Central memory CD8-positive, alpha-beta T cell (primary cell): ENCODE measurements around the gene PPP1R13B.
"Not testable (repeated sequence)": the region's sequence is repeated elsewhere in the genome, so short reads cannot be mapped to it uniquely, and the experiment has no call there.

Experiments
- ATAC-seq: fragments of 150-1000 bp; cut with Tn5 transposase; replicated peaks from 2 replicates; pipeline ENCODE4 v1.10.0; 2022; ENCODE audit warnings: mild to moderate bottlenecking, moderate FRiP score, moderate number of reproducible peaks; ENCODE audit not compliant: poor library complexity, severe bottlenecking; ENCODE audit errors: extremely low read depth
- DNase-seq, 2 donors: peaks; one replicate each; pipeline ENCODE4 v3.0.0; 2021; ENCODE audit warnings: low spot score in 2 of 2
- H3K27ac Mint-ChIP-seq: one replicate; pipeline ENCODE4 v1.8.0; 2022; ENCODE audit warnings: low read depth, mild to moderate bottlenecking, moderate library complexity, mixed read lengths
- H3K27me3 Mint-ChIP-seq: one replicate; pipeline ENCODE4 v1.8.0; 2022; ENCODE audit warnings: mixed read lengths
- H3K36me3 Mint-ChIP-seq: one replicate; pipeline ENCODE4 v1.8.0; 2022; ENCODE audit warnings: mild to moderate bottlenecking, moderate library complexity, mixed read lengths; ENCODE audit not compliant: insufficient read depth
- H3K4me1 Mint-ChIP-seq: one replicate; pipeline ENCODE4 v1.8.0; 2022; ENCODE audit warnings: mixed read lengths
- H3K4me3 Mint-ChIP-seq: one replicate; pipeline ENCODE4 v1.8.0; 2022; ENCODE audit warnings: mild to moderate bottlenecking, moderate library complexity, mixed read lengths
- H3K9me3 Mint-ChIP-seq: one replicate; pipeline ENCODE4 v1.8.0; 2022; ENCODE audit warnings: mixed read lengths

PPP1R13B gene

GRCh38 chr14:103808403-103809001 is 38.9 kb downstream of the PPP1R13B start:
- Mint-ChIP-seq H3K27me3 (no peaks in the 10 kb centered on the region), H3K9me3 (no peaks in the 10 kb centered on the region), H3K4me1 (peaks cover 9% of the 10 kb centered on the region), H3K36me3 (peaks cover 4% of the 10 kb centered on the region), H3K4me3 (no peak overlapping the region), H3K27ac (no peak overlapping the region)
- DNase-seq (peak; percentile 44 to 49), ATAC-seq (peak; percentile 73)

GRCh38 chr14:103806805-103807204 is 40.6 kb downstream of the PPP1R13B start:
- no peaks in the 10 kb centered on the region for H3K27me3 Mint-ChIP-seq

GRCh38 chr14:103805708-103806107 is 41.7 kb downstream of the PPP1R13B start:
- Mint-ChIP-seq H3K4me3 (no peak overlapping the region), H3K36me3 (peaks cover 2% of the 10 kb centered on the region), H3K4me1 (peaks cover 9% of the 10 kb centered on the region), H3K9me3 (no peaks in the 10 kb centered on the region), H3K27me3 (no peaks in the 10 kb centered on the region), H3K27ac (no peak overlapping the region)
- ATAC-seq: no peak
- DNase-seq: no peak

More at GRCh38 chr14:103806805-103807204, 40.6 kb downstream of the PPP1R13B start:
- Mint-ChIP-seq H3K4me1 (peaks cover 9% of the 10 kb centered on the region), H3K4me3 (no peak overlapping the region), H3K9me3 (no peaks in the 10 kb centered on the region), H3K36me3 (peaks cover 4% of the 10 kb centered on the region), H3K27ac (no peak overlapping the region)
- ATAC-seq (no peak), DNase-seq (no peak)

GRCh38 chr14:103803661-103804060 is 43.7 kb downstream of the PPP1R13B start:
- H3K36me3 Mint-ChIP-seq: peaks cover 2% of the 10 kb centered on the region
- ATAC-seq: no peak
- no peak for DNase-seq
- no peaks in the 10 kb centered on the region for H3K27me3 Mint-ChIP-seq
- H3K9me3 Mint-ChIP-seq: no peaks in the 10 kb centered on the region
- H3K4me3 Mint-ChIP-seq: no peak overlapping the region
- H3K27ac Mint-ChIP-seq: no peak overlapping the region
- H3K4me1 Mint-ChIP-seq: peaks cover 9% of the 10 kb centered on the region

GRCh38 chr14:103802356-103802755 is 45.0 kb downstream of the PPP1R13B start:
- ATAC-seq: no peak
- Mint-ChIP-seq H3K4me1 (peaks cover 9% of the 10 kb centered on the region), H3K9me3 (no peaks in the 10 kb centered on the region), H3K27me3 (no peaks in the 10 kb centered on the region), H3K4me3 (no peak overlapping the region), H3K27ac (no peak overlapping the region), H3K36me3 (peaks cover 2% of the 10 kb centered on the region)
- no peak for DNase-seq

- Mint-ChIP-seq H3K36me3 (peaks cover 2% of the 10 kb centered on the region), H3K4me1 (peaks cover under 1% of the 10 kb centered on the region), H3K4me3 (no peak overlapping the region), H3K9me3 (no peaks in the 10 kb centered on the region), H3K27me3 (no peaks in the 10 kb centered on the region), H3K27ac (no peak overlapping the region)
- no peak for DNase-seq
- no peak for ATAC-seq
Measured at GRCh38 chr14:103801459-103801858, 45.9 kb downstream of the PPP1R13B start.

GRCh38 chr14:103793192-103793591 is 54.2 kb downstream of the PPP1R13B start:
- H3K9me3 Mint-ChIP-seq, H3K4me3 Mint-ChIP-seq, H3K27ac Mint-ChIP-seq, ATAC-seq, H3K4me1 Mint-ChIP-seq, H3K36me3 Mint-ChIP-seq, H3K27me3 Mint-ChIP-seq, DNase-seq: not testable (repeated sequence)

GRCh38 chr14:103788086-103788485 is 59.3 kb downstream of the PPP1R13B start:
- DNase-seq (no peak), ATAC-seq (no peak)
- Mint-ChIP-seq H3K4me1 (no peaks in the 10 kb centered on the region), H3K4me3 (no peak overlapping the region), H3K9me3 (no peaks in the 10 kb centered on the region), H3K36me3 (peaks cover 5% of the 10 kb centered on the region), H3K27me3 (no peaks in the 10 kb centered on the region), H3K27ac (no peak overlapping the region)

GRCh38 chr14:103782376-103782775 is 65.0 kb downstream of the PPP1R13B start:
- no peak overlapping the region for H3K4me3 Mint-ChIP-seq
- H3K27ac Mint-ChIP-seq: no peak overlapping the region
- peaks cover 16% of the 10 kb centered on the region for H3K36me3 Mint-ChIP-seq
- H3K4me1 Mint-ChIP-seq: no peaks in the 10 kb centered on the region
- H3K9me3 Mint-ChIP-seq: no peaks in the 10 kb centered on the region
- H3K27me3 Mint-ChIP-seq: no peaks in the 10 kb centered on the region
- ATAC-seq (no peak), DNase-seq (no peak)

GRCh38 chr14:103776319-103776718 is 71.1 kb downstream of the PPP1R13B start:
- not testable (repeated sequence) for H3K27ac Mint-ChIP-seq, H3K9me3 Mint-ChIP-seq, H3K4me3 Mint-ChIP-seq, DNase-seq, ATAC-seq, H3K4me1 Mint-ChIP-seq, H3K27me3 Mint-ChIP-seq
- peaks cover 15% of the 10 kb centered on the region for H3K36me3 Mint-ChIP-seq

GRCh38 chr14:103775506-103775905 is 71.9 kb downstream of the PPP1R13B start:
- H3K9me3 Mint-ChIP-seq: no peaks in the 10 kb centered on the region
- no peaks in the 10 kb centered on the region for H3K27me3 Mint-ChIP-seq
- ATAC-seq: no peak
- no peak overlapping the region for H3K27ac Mint-ChIP-seq
- H3K4me3 Mint-ChIP-seq: no peak overlapping the region
- no peak for DNase-seq
- H3K36me3 Mint-ChIP-seq: peaks cover 15% of the 10 kb centered on the region
- no peaks in the 10 kb centered on the region for H3K4me1 Mint-ChIP-seq

- H3K36me3 Mint-ChIP-seq: peaks cover 8% of the 10 kb centered on the region
- no peak for ATAC-seq
- H3K4me1 Mint-ChIP-seq: no peaks in the 10 kb centered on the region
- DNase-seq: no peak
- H3K4me3 Mint-ChIP-seq: no peak overlapping the region
- no peaks in the 10 kb centered on the region for H3K9me3 Mint-ChIP-seq
- H3K27me3 Mint-ChIP-seq: no peaks in the 10 kb centered on the region
- peak overlapping the region; percentile 73 for H3K27ac Mint-ChIP-seq
Measured at GRCh38 chr14:103773521-103773920, 73.9 kb downstream of the PPP1R13B start.

GRCh38 chr14:103772078-103772712 is 75.2 kb downstream of the PPP1R13B start:
- H3K36me3 Mint-ChIP-seq: peaks cover 5% of the 10 kb centered on the region
- H3K27me3 Mint-ChIP-seq: no peaks in the 10 kb centered on the region
- peak overlapping the region; percentile 36 for H3K27ac Mint-ChIP-seq
- no peaks in the 10 kb centered on the region for H3K9me3 Mint-ChIP-seq
- DNase-seq: no peak
- H3K4me1 Mint-ChIP-seq: no peaks in the 10 kb centered on the region
- no peak overlapping the region for H3K4me3 Mint-ChIP-seq
- ATAC-seq: no peak
